T-helper 1 cell treated with Interleukin-12 subunit alpha and Interleukin-12 subunit beta and Interleukin-4 antibody, amounts not matched to agents 30 μg/mL and 1 μg/mL, for 36 hours (primary cell): ENCODE data around the gene MEMO1.
A peak's percentile ranks its signal among the peaks of the same experiment; 100 is the strongest.
"Not testable (repeated sequence)": the region's sequence is repeated elsewhere in the genome, so short reads cannot be mapped to it uniquely, and the experiment has no call there.

Experiments used
- H3K27ac Mint-ChIP-seq: one replicate; pipeline ENCODE4 v1.8.0; 2021; ENCODE audit warnings: mild to moderate bottlenecking, mixed read lengths
- H3K27me3 Mint-ChIP-seq: one replicate; pipeline ENCODE4 v1.8.0; 2021; ENCODE audit warnings: low read depth, mixed read lengths
- H3K36me3 Mint-ChIP-seq: one replicate; pipeline ENCODE4 v1.8.0; 2021; ENCODE audit warnings: low read depth, mixed read lengths
- H3K4me1 Mint-ChIP-seq: one replicate; pipeline ENCODE4 v1.8.0; 2021; ENCODE audit warnings: low read depth, mixed read lengths
- H3K4me3 Mint-ChIP-seq: one replicate; pipeline ENCODE4 v1.8.0; 2021; ENCODE audit warnings: mild to moderate bottlenecking, moderate library complexity, mixed read lengths
- H3K9me3 Mint-ChIP-seq: one replicate; pipeline ENCODE4 v1.8.0; 2021; ENCODE audit warnings: mixed read lengths

The MEMO1 gene

DNA sequence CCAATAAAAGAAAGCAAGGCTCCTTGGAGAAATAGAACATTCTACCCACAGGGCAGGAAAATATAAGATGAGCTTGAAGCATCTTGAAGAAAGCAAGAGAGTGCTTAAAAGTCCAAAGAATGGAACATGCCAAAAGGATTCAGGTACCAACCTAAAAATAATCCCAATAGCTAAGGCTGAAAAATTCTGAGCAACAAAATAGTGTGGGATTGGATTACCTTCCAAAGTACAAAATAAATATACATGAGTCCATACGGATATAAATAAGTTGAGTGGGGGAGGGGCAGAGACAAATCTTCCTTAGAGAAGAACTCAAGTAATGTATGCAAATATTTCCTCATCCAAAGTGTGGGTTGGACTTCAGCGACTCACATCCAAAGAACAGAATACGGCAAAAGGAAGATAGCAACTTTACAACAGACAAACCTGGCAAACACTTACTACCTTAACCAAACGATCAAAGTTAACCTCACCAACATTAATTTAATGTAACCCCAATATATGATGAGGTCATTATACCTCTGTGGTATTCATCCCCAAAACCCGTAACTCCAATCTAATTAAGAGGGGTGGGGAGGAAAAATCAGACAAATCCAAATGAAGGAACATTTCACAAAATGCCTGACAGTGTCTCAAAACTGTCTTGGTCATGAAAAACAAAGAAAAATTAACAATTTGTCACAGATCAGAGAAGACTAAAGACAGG lies 26.9 kb downstream of the MEMO1 start:
- Mint-ChIP-seq H3K27me3 (no peaks in the 10 kb centered on the region), H3K4me3 (no peak overlapping the region), H3K27ac (no peak overlapping the region), H3K36me3 (peaks cover 10% of the 10 kb centered on the region), H3K9me3 (peaks cover 1% of the 10 kb centered on the region), H3K4me1 (peaks cover 17% of the 10 kb centered on the region)

DNA sequence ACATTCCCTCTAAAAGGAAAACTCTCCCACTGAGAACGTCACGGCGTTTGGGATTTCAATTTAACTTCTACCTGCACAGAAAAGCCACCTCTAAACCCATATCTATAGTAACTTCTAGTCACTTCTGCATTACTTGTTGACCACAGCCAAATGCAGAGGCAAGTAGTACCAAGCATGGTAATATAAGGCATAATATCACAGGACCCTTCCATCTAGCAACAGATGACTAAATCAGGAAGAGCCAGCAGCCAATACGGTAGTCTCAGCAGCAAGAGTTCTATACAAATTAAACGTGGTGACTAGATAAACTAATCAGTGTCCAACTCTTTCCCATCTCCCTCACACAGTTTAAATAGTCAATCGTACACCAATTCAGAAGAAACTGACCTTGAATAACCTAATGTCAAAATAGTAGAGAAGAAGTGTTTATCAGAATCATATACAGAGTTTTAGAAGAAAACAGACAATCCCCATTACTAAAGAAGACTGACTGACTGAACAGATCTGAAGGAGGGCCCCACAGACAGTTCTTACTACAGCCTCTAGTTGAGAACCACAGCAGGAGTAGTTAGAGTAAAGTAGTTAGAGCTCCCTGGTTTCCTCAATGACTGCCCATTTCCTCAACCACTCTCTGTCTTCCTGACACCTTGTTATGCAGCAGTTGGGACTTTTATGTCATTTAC lies 30.0 kb downstream of the MEMO1 start:
- peaks cover 4% of the 10 kb centered on the region for H3K9me3 Mint-ChIP-seq
- H3K4me1 Mint-ChIP-seq: peaks cover 16% of the 10 kb centered on the region
- peak overlapping the region; percentile 32 for H3K27ac Mint-ChIP-seq
- H3K36me3 Mint-ChIP-seq: peaks cover 13% of the 10 kb centered on the region
- H3K4me3 Mint-ChIP-seq: no peak overlapping the region
- H3K27me3 Mint-ChIP-seq: no peaks in the 10 kb centered on the region

DNA sequence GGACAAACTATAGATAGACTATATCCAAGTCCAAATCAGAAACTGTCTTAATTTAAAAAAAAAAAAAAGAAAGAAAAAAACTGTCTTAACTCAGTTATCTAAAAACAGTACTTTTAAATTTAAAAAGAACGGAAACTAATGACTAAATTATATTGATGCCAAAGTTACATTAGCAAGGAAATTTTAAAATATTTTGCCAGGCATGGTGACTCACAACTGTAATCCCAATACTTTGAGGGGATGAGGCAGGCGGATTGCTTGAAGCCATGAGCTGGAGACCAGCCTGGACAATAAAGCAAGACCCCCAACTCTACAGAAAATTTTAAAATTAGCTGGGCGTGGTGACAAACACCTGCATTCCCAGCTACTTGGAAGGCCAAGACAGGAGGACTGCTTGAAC lies 30.9 kb downstream of the MEMO1 start:
- no peaks in the 10 kb centered on the region for H3K27me3 Mint-ChIP-seq
- H3K4me3 Mint-ChIP-seq: no peak overlapping the region
- H3K4me1 Mint-ChIP-seq: peaks cover 16% of the 10 kb centered on the region
- H3K9me3 Mint-ChIP-seq: peaks cover 4% of the 10 kb centered on the region
- H3K27ac Mint-ChIP-seq: no peak overlapping the region
- H3K36me3 Mint-ChIP-seq: peaks cover 13% of the 10 kb centered on the region

DNA sequence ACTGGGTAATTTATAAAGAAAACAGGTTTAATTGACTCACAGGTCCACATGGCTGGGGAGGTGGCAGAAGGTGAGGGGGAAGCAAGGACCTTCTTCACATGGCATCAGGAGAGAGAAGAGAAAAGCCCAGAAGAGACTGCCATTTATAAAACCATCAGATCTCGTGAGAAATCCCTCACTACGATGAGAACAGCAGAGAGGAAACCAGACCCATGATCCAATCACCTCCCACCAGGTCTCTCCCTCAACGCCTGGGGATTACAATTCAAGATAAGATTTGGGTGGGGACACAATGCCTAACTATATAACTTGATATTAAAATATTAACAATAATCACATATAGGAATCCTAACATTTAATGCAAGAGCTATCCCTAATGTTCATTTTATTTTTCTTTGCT lies 31.8 kb downstream of the MEMO1 start:
- peaks cover 4% of the 10 kb centered on the region for H3K9me3 Mint-ChIP-seq
- no peak overlapping the region for H3K27ac Mint-ChIP-seq
- no peaks in the 10 kb centered on the region for H3K27me3 Mint-ChIP-seq
- H3K36me3 Mint-ChIP-seq: peaks cover 10% of the 10 kb centered on the region
- no peak overlapping the region for H3K4me3 Mint-ChIP-seq
- peaks cover 16% of the 10 kb centered on the region for H3K4me1 Mint-ChIP-seq

DNA sequence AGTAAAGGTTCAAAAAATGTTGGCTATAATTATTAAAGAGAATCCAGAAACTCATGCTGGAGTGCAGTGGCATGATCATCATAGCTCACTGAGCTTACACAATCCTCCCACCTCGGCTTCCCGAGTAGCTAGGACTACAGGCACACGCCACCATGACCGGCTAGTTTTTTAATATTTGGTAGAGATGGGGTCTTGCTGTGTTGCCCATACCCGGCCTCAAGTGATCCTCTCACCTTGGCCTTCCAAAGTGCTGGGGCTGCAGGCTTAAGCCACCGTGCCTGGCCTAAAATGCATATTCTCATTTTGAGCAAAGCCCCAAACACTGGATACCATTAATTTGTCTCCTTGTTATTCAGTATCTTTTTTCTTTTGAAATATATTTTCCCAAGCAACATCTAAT lies 32.4 kb downstream of the MEMO1 start:
- Mint-ChIP-seq H3K9me3 (peaks cover 4% of the 10 kb centered on the region), H3K4me3 (no peak overlapping the region), H3K36me3 (peaks cover 6% of the 10 kb centered on the region), H3K27ac (no peak overlapping the region), H3K4me1 (peaks cover 19% of the 10 kb centered on the region), H3K27me3 (no peaks in the 10 kb centered on the region)

DNA sequence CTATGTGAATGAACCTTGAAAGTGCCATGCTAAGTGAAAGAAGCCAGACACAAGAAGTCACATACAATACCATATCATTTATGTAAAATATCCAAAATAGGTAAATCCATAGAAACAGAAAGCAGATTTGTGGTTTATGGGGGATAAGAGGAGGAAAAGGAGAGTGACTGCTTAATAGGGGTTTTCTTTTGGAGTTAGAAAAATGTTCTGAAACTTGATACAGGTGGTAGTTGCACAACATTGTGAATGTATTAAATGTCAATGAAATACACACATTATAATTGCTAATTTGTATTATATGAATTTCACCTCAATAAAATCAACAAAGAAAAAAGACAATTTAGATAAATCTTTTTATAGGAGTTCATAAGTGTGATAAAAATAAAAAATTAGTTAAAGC lies 37.1 kb downstream of the MEMO1 start:
- no peak overlapping the region for H3K4me3 Mint-ChIP-seq
- H3K36me3 Mint-ChIP-seq: peaks cover 2% of the 10 kb centered on the region
- H3K4me1 Mint-ChIP-seq: peaks cover 5% of the 10 kb centered on the region
- H3K27ac Mint-ChIP-seq: no peak overlapping the region
- no peaks in the 10 kb centered on the region for H3K9me3 Mint-ChIP-seq
- no peaks in the 10 kb centered on the region for H3K27me3 Mint-ChIP-seq

DNA sequence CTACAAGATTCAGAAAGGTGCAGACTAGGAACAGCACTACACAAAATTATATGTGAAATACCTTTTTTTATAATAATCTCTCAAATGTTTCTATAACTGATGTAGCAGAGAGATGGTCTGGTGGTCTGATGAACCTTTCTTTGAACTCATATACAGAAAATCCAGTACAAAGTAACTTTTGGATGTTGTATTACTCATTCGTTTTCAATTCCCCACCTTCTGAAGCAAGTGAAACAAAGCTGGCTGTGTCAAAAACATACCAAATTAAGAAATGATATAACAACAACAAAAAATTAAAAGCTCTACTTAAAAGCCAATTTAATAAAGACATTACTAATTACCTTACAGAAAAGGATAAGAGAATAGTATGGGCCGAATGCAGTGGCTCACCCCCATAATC lies 38.7 kb downstream of the MEMO1 start:
- no peak overlapping the region for H3K4me3 Mint-ChIP-seq
- H3K9me3 Mint-ChIP-seq: no peaks in the 10 kb centered on the region
- H3K27ac Mint-ChIP-seq: no peak overlapping the region
- H3K4me1 Mint-ChIP-seq: peaks cover 5% of the 10 kb centered on the region
- no peaks in the 10 kb centered on the region for H3K27me3 Mint-ChIP-seq
- peaks cover 2% of the 10 kb centered on the region for H3K36me3 Mint-ChIP-seq

DNA sequence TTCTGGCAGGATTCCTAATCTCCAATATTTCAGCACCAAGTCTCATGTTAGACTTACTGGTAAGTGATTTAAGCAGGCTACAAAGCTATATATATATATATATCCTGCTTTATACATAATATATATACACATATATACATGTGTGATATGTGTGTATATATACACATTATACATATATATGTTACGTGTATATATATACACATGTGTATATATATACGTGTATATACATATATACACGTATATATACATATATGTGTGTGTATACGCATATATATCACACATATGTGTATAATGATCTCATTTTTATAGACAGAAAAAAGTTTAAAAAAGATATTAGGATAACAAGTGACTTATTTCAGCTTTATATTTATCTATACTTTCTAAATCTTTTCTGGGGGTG lies 41.6 kb downstream of the MEMO1 start:
- Mint-ChIP-seq H3K36me3 (no peaks in the 10 kb centered on the region), H3K27ac (no peak overlapping the region), H3K9me3 (no peaks in the 10 kb centered on the region), H3K4me3 (no peak overlapping the region), H3K27me3 (no peaks in the 10 kb centered on the region), H3K4me1 (peaks cover 10% of the 10 kb centered on the region)

DNA sequence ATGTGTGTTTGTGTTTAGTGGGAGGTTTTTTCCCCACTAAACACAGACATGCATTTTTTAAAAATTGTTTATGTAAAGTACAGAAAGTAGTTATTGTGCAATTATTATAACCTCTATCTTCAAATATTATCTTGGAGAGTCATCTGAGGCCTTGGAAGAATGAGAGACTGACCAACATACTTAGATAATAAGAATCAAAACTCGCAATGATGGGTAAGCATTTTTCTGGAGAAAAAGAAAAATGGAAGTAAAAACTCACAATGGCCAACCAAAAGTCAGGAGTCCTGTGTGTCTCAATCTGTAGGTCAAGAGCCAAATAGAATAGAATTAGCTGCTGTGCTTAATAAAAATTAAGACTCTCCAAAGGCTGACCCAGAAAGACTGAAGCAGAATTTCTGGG lies 43.0 kb downstream of the MEMO1 start:
- Mint-ChIP-seq H3K4me3 (no peak overlapping the region), H3K27me3 (no peaks in the 10 kb centered on the region), H3K36me3 (peaks cover 6% of the 10 kb centered on the region), H3K27ac (no peak overlapping the region), H3K4me1 (peaks cover 16% of the 10 kb centered on the region), H3K9me3 (peaks cover 4% of the 10 kb centered on the region)

DNA sequence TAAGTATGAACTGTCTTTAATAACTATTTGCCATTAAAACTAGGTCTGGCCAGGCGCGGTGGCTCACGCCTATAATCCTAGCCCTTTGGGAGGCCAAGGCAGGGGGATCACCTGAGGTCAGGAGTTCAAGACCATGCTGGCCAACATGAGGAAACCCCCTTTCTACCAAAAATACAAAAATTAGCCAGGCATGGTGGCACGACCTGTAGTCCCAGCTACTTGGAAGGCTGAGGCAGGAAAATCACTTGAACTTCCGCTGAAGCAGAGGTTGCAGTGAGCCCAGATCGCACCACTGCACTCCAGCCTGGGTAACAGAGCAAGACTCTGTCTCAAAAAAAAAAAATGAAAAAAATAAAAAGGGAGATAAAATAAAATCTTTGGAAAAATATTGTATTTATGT lies 44.4 kb downstream of the MEMO1 start:
- not testable (repeated sequence) for H3K27ac Mint-ChIP-seq, H3K9me3 Mint-ChIP-seq, H3K4me3 Mint-ChIP-seq, H3K27me3 Mint-ChIP-seq, H3K36me3 Mint-ChIP-seq
- peaks cover 27% of the 10 kb centered on the region for H3K4me1 Mint-ChIP-seq

DNA sequence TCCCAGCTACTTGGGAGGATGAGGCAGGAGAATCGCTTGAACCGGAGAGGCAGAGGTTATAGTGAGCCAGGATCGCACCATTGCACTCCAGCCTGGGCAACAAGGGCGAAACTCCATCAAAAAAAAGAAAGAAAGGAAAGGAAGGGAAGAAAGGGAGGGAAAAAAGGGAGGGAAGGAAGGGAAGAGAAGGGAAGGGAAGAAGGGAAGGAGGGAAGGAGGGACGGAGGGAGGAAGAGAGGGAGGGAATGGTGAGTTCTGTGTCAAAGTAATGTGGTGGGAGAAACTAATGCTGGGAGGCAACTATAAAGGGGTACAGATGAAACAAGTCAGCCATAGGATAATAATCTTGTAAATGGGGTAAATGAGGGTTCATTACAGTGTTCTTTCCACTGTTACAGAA lies 45.7 kb downstream of the MEMO1 start:
- Mint-ChIP-seq H3K27me3 (no peaks in the 10 kb centered on the region), H3K9me3 (peaks cover 5% of the 10 kb centered on the region), H3K27ac (no peak overlapping the region), H3K4me1 (peaks cover 31% of the 10 kb centered on the region), H3K4me3 (no peak overlapping the region), H3K36me3 (peaks cover 7% of the 10 kb centered on the region)

DNA sequence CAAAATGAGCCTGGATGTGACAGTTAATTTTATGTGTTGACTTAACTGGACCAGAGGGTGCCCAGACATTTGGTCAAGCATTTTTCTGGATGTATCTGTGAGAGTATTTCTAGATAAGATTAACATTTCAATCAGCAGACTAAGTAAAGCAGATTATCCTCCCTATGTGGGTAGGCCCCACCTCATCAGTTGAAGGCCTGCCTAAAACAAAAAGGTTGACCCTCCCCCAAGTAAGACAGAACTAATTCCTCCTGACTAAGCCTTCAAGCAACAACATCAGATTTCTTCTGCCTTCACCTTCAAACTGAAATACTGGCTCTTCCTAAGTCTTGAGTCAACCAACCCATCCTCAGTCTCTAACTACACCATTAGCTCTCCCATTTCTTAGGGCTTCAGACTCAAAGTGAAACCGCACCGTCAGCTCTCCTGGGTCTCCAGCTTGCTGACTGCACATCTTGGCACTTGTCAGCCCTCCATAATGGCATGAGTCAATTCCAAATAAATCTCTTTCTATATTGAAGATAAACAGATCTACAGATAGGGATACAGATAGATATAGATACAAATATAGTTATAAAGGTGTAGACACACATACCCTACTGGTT lies 47.9 kb downstream of the MEMO1 start:
- Mint-ChIP-seq H3K27me3 (no peaks in the 10 kb centered on the region), H3K4me1 (peaks cover 48% of the 10 kb centered on the region)

DNA sequence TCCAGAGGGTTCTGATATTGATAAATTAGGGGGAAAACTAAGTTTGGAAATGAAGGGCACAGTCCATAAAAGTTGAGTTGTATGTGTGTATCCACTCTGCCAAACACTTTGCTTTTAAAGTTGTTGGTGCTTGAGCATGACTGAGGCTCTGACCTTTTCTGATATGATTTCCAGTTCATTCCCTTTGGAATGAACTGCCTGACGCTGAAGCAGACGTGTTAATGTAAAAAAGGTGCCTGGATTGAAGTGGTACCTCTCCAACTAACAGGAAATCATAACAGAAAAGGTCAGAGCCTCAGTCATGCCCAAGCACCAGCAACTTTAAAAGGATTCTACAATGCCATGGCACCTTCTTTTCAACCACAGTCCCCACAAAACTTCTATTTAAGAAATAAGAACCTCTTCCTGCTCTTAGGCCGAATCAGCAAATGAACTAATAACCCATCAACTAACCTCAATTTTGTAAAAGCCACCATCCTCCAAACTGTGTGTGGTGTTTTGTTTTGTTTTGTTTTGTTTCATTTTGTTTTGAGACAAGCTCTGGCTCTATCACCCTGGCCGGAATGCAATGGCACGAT lies 52.6 kb downstream of the MEMO1 start:
- Mint-ChIP-seq H3K36me3 (peaks cover 12% of the 10 kb centered on the region), H3K4me1 (peaks cover 43% of the 10 kb centered on the region), H3K27ac (peak overlapping the region; percentile 49), H3K4me3 (no peak overlapping the region), H3K9me3 (peaks cover 5% of the 10 kb centered on the region), H3K27me3 (no peaks in the 10 kb centered on the region)

More for the DNA sequence above, 47.9 kb downstream of the MEMO1 start:
- Mint-ChIP-seq H3K9me3 (peaks cover 5% of the 10 kb centered on the region), H3K36me3 (peaks cover 7% of the 10 kb centered on the region), H3K4me3 (peak overlapping the region; percentile 12), H3K27ac (peak overlapping the region; percentile 41)

DNA sequence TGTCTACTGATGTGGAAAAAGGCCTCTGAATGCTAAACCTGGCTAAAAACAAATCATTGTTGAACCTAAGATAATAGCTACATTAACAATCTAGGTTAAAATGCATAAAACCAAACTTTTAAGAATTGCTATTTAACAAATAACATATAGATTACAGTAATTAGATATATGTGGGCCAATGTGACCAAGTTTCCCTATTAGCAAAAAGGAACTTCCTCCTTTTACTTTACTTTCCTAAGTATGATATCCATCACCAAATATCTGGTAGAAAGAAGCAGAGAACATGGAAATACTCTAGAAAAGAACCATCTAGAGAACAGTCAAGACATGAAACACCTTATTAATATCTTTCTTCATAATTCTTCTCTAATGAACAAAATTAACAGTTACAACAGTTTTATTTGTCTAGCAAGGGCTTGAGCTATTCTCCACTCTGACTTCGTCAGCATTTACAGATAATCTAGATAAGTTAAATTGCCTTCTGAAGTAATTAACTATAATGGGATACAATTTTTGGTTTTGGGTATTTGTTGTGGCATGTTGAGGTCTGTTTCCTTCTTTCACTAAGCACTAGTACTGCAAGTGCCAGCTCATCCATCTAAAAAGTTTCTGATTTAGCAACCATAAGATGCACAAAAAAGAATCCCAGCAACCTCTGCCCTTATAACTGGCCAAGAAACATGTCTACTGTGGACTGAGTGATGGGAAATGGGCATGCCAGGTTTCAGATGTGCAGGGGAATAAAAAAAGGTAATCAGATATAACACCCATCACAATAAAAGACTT lies 53.3 kb downstream of the MEMO1 start:
- H3K27ac Mint-ChIP-seq: no peak overlapping the region
- H3K4me3 Mint-ChIP-seq: no peak overlapping the region
- no peaks in the 10 kb centered on the region for H3K9me3 Mint-ChIP-seq
- peaks cover 36% of the 10 kb centered on the region for H3K4me1 Mint-ChIP-seq
- no peaks in the 10 kb centered on the region for H3K27me3 Mint-ChIP-seq
- H3K36me3 Mint-ChIP-seq: peaks cover 7% of the 10 kb centered on the region
